ENCODE data around the gene SPAG9. TPM values are rescaled to one million over a fixed set of nuclear protein-coding genes. Genes with fewer than 3 reads are reported as not detected.

SPAG9 gene
- total RNA-seq, 2 donors from 2014 or later: 50.4 to 127 TPM

- no peaks in the 10 kb centered on the region for H3K9me3 Mint-ChIP-seq
Observed at GRCh38 chr17:50935221-50935995, 185.3 kb downstream of the SPAG9 start.

GRCh38 chr17:50934672-50935220, 185.9 kb downstream of the SPAG9 start:
- Mint-ChIP-seq H3K27me3 (no peaks in the 10 kb centered on the region), H3K4me3 (no peak overlapping the region), H3K27ac (no peak overlapping the region), H3K36me3 (ENCODE audit: low read depth) (no peaks in the 10 kb centered on the region), H3K9me3 (no peaks in the 10 kb centered on the region), H3K4me1 (peaks cover 14% of the 10 kb centered on the region)
- no peak for ATAC-seq (replicated peaks)

More at GRCh38 chr17:50935221-50935995, 185.3 kb downstream of the SPAG9 start:
- H3K27ac Mint-ChIP-seq: no peak overlapping the region
- ATAC-seq (replicated peaks): no peak
- peaks cover 10% of the 10 kb centered on the region for H3K4me1 Mint-ChIP-seq
- no peaks in the 10 kb centered on the region for H3K36me3 Mint-ChIP-seq (ENCODE audit: low read depth)
- H3K27me3 Mint-ChIP-seq: no peaks in the 10 kb centered on the region
- no peak overlapping the region for H3K4me3 Mint-ChIP-seq

GRCh38 chr17:50934161-50934560, 186.5 kb downstream of the SPAG9 start:
- H3K27me3 Mint-ChIP-seq: no peaks in the 10 kb centered on the region
- peaks cover 15% of the 10 kb centered on the region for H3K4me1 Mint-ChIP-seq
- no peaks in the 10 kb centered on the region for H3K9me3 Mint-ChIP-seq

GRCh38 chr17:50931144-50931908, 189.3 kb downstream of the SPAG9 start:
- Mint-ChIP-seq H3K27ac (peak overlapping the region; percentile 62), H3K9me3 (no peaks in the 10 kb centered on the region), H3K36me3 (ENCODE audit: low read depth) (no peaks in the 10 kb centered on the region), H3K4me1 (peaks cover 16% of the 10 kb centered on the region), H3K4me3 (peak overlapping the region; percentile 84), H3K27me3 (no peaks in the 10 kb centered on the region)
- ATAC-seq (replicated peaks): peak; percentile 76

More at GRCh38 chr17:50934161-50934560, 186.5 kb downstream of the SPAG9 start:
- Mint-ChIP-seq H3K4me3 (no peak overlapping the region), H3K36me3 (ENCODE audit: low read depth) (no peaks in the 10 kb centered on the region), H3K27ac (no peak overlapping the region)
- no peak for ATAC-seq (replicated peaks)

GRCh38 chr17:50928646-50929045, 192.0 kb downstream of the SPAG9 start:
- Mint-ChIP-seq H3K36me3 (ENCODE audit: low read depth) (no peaks in the 10 kb centered on the region), H3K9me3 (no peaks in the 10 kb centered on the region), H3K4me3 (no peak overlapping the region), H3K27me3 (no peaks in the 10 kb centered on the region), H3K4me1 (peaks cover 20% of the 10 kb centered on the region), H3K27ac (no peak overlapping the region)
- ATAC-seq (replicated peaks): no peak

GRCh38 chr17:50927287-50927686, 193.4 kb downstream of the SPAG9 start:
- Mint-ChIP-seq H3K27me3 (no peaks in the 10 kb centered on the region), H3K36me3 (ENCODE audit: low read depth) (no peaks in the 10 kb centered on the region), H3K27ac (no peak overlapping the region), H3K4me1 (peaks cover 20% of the 10 kb centered on the region), H3K4me3 (peak overlapping the region; percentile 3), H3K9me3 (no peaks in the 10 kb centered on the region)
- ATAC-seq (replicated peaks): no peak

GRCh38 chr17:50926523-50926922, 194.1 kb downstream of the SPAG9 start:
- ATAC-seq (replicated peaks): peak; percentile 80
- no peaks in the 10 kb centered on the region for H3K36me3 Mint-ChIP-seq (ENCODE audit: low read depth)
- H3K4me3 Mint-ChIP-seq: peak overlapping the region; percentile 3
- peaks cover 16% of the 10 kb centered on the region for H3K4me1 Mint-ChIP-seq
- H3K27ac Mint-ChIP-seq: peak overlapping the region; percentile 55
- H3K9me3 Mint-ChIP-seq: no peaks in the 10 kb centered on the region
- no peaks in the 10 kb centered on the region for H3K27me3 Mint-ChIP-seq

GRCh38 chr17:50925296-50925891, 195.3 kb downstream of the SPAG9 start:
- H3K27ac Mint-ChIP-seq: peak overlapping the region; percentile 42
- no peaks in the 10 kb centered on the region for H3K27me3 Mint-ChIP-seq
- no peaks in the 10 kb centered on the region for H3K36me3 Mint-ChIP-seq (ENCODE audit: low read depth)
- no peaks in the 10 kb centered on the region for H3K9me3 Mint-ChIP-seq
- H3K4me1 Mint-ChIP-seq: peaks cover 15% of the 10 kb centered on the region
- no peak overlapping the region for H3K4me3 Mint-ChIP-seq
- ATAC-seq (replicated peaks): no peak

- no peaks in the 10 kb centered on the region for H3K27me3 Mint-ChIP-seq
- no peak for ATAC-seq (replicated peaks)
- no peaks in the 10 kb centered on the region for H3K36me3 Mint-ChIP-seq (ENCODE audit: low read depth)
- H3K4me3 Mint-ChIP-seq: no peak overlapping the region
- H3K27ac Mint-ChIP-seq: peak overlapping the region; percentile 42
- H3K4me1 Mint-ChIP-seq: peaks cover 12% of the 10 kb centered on the region
- no peaks in the 10 kb centered on the region for H3K9me3 Mint-ChIP-seq
Observed at GRCh38 chr17:50924800-50925199, 195.9 kb downstream of the SPAG9 start.

- Mint-ChIP-seq H3K36me3 (ENCODE audit: low read depth) (no peaks in the 10 kb centered on the region), H3K27ac (peak overlapping the region; percentile 8), H3K4me1 (peaks cover 14% of the 10 kb centered on the region), H3K9me3 (no peaks in the 10 kb centered on the region), H3K4me3 (no peak overlapping the region), H3K27me3 (no peaks in the 10 kb centered on the region)
- no peak for ATAC-seq (replicated peaks)
Observed at GRCh38 chr17:50924300-50924699, 196.4 kb downstream of the SPAG9 start.

GRCh38 chr17:50923611-50924010, 197.1 kb downstream of the SPAG9 start:
- peaks cover 19% of the 10 kb centered on the region for H3K4me1 Mint-ChIP-seq

GRCh38 chr17:50922721-50923405, 197.8 kb downstream of the SPAG9 start:
- ATAC-seq (replicated peaks): no peak
- H3K9me3 Mint-ChIP-seq: no peaks in the 10 kb centered on the region
- H3K36me3 Mint-ChIP-seq (ENCODE audit: low read depth): no peaks in the 10 kb centered on the region
- H3K4me1 Mint-ChIP-seq: peaks cover 19% of the 10 kb centered on the region
- H3K4me3 Mint-ChIP-seq: no peak overlapping the region
- no peak overlapping the region for H3K27ac Mint-ChIP-seq
- H3K27me3 Mint-ChIP-seq: no peaks in the 10 kb centered on the region

More at GRCh38 chr17:50923611-50924010, 197.1 kb downstream of the SPAG9 start:
- Mint-ChIP-seq H3K27ac (no peak overlapping the region), H3K4me3 (no peak overlapping the region), H3K36me3 (ENCODE audit: low read depth) (no peaks in the 10 kb centered on the region), H3K9me3 (no peaks in the 10 kb centered on the region), H3K27me3 (no peaks in the 10 kb centered on the region)
- no peak for ATAC-seq (replicated peaks)

- ATAC-seq (replicated peaks): no peak
- Mint-ChIP-seq H3K27ac (peak overlapping the region; percentile 82), H3K36me3 (ENCODE audit: low read depth) (no peaks in the 10 kb centered on the region), H3K9me3 (no peaks in the 10 kb centered on the region), H3K4me3 (no peak overlapping the region), H3K4me1 (peaks cover 14% of the 10 kb centered on the region), H3K27me3 (no peaks in the 10 kb centered on the region)
Observed at GRCh38 chr17:50922107-50922506, 198.6 kb downstream of the SPAG9 start.

All from activated T-helper 17 cell treated with anti-CD3 and anti-CD28 coated beads, Interleukin-2, amount 50 U/mL, for 72 hours (primary cell).